HG03097 (cell line): ENCODE results near the gene ALDH7A1.

ENCODE experiments used
- ATAC-seq: cut with Tn5 transposase; IDR thresholded peaks from one replicate; pipeline ENCODE4 v1.9.1; 2021; ENCODE audit not compliant: unreplicated experiment, low FRiP score

ALDH7A1 gene

DNA sequence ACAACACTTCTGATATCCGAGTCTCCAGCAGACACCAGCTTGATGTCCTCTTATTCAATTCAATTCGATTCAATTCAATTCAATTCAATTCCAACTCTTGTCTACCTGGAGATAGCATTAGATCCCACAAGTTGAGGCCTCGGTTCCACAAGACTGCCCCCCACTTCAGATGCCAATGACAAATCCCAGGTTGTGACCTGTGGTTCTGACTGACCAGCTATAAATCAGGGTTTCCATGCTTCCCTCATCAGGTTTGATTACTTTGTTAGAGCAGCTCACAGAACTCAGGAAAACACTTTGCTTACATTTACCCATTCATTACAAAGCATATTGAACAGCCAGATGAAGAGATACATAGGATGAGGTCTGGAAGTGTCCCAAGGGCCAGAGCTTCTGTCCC, 82.6 kb downstream of the ALDH7A1 start:
- no peak for ATAC-seq

DNA sequence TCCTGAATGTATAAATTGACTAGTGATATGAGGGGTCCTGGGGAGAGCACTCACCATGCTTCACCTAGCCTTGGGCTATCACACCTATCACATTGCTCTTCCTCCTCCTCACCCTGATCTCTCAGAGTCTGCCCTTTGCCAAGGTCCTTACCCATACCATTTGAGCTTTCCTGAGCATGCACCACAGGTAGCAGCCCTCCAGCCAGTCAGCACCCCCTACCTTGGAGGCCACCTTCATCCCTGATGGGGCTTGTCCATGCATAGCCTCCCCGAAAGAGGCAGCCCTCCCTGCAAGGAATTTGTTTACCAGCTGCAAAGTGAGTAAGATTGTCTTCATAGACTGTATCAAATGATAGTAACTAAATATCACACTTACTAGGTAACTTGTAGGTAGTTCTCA, 83.1 kb downstream of the ALDH7A1 start:
- ATAC-seq, result no peak

DNA sequence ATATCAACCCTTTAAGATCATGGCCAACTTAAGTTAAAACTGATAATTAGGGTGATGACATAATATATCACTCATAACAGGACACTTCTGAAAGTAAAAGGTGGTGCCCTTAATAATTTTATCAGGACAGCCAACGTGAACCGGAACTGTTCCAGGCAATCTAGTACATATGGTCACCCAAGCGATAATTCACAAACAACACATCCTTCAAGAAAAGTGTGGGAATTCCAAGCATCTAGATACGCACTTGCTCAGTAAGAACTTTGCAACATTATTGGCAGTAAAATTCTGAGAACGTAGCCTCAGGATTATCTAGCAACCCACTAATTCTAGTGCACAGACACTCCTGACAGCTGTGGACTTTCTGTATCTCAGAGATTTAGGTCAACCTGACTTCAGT, 85.7 kb downstream of the ALDH7A1 start:
- ATAC-seq, result no peak

DNA sequence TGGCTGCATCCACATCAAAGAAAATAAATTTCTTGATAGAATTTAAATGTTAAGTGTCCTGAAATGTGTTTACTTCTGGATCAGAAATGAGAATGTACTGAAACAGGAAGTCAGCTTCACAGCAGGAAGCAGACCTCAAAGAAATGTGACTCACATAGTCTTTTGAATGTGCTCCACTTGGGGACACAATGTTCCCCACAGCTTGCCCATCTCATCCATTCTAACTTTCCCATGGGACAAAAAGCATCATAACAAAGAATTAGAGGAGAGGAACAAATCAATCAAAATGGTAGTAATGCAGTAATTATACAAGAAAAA, 86.1 kb downstream of the ALDH7A1 start:
- no peak for ATAC-seq

DNA sequence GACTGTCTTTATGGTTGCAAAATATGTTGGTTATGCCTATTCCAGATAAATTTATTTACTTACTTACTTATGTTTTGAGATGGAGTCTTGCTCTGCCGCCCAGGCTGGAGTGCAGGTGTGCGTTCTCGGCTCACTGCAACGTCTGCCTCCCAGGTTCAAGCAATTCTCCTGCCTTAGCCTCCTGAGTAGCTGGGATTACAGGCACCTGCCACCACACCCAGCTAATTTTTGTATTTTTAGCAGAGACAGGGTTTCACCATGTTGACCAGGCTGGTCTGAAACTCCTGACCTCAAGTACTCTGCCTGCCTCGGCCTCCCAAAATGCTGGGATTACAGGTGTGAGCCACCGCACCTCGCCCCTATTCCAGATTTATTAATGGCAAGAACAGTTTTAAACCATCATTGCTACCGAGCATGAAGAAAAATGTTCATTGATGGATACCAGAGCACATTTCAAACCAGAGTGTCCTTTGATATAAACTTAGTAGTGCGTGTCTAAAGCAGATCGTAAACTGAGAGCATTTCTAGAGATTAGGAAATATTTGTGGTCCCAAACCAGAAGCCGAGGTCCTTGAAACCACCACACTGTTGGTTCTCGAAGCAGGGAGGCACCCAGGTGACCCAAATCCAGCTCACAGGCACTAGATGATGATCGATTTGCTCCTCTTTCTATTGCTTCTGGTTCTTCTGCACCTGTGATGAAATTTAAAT, 86.6 kb downstream of the ALDH7A1 start:
- ATAC-seq, result no peak

DNA sequence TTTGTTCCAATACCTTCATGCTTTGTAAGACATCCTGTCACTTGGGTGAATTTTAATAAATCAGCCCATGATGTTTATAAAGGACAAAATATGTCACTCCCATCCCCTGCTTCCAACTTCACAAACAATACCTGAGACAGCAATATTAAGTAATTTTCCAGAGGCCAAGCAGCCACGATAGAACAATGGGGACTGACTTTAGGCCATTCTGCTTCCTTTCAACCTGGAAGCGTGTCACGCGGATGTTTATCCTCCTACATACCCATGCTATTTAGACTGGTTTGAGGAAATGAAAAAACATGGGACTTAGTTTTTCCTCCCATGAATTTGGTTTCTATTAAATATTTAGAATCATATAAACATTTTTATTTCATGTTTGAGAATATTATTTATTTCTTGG, 88.9 kb downstream of the ALDH7A1 start:
- ATAC-seq, result no peak

DNA sequence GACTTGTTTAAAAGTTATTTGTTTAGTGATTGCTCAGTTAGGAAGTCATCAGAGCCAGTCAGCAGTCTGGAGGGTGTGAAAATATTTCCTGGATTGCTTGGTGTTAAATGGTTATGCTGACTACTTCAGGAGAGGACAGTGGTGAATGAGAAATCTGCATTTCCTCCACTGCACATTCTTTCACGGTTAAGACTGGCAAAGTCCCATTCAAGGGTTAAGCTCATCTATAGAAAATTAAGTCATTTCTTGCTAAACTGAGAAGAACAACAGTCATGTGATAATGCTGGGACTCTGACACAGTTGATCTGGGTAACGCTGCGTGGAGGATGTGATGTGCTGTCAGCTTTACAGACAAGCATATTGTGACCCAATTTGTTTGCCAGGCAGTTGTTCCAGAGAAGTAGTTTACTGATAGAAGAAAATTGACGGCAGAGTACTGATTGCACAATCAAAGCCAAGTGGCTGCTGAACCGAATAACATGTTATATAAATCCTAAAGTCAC, 91.4 kb downstream of the ALDH7A1 start:
- ATAC-seq, result no peak

DNA sequence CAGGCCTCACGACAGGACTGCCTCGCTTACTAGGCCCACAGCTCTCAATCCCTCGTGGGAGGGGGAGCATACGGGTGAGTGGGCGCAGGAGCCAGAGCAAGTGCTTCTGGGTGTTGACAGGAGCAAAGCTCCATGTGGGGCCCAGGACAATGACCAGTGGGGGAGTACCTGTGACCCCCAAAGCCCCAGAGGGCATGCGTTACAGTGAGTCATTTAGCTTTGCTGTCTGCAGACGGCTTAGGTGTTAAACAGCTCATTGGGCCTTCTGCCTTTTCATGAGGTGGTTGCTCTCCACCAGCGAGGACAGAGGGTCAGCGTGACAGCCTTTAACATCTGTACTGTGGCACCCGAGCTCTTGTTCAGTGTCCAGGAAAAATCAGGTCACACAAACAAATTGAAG, 93.6 kb downstream of the ALDH7A1 start:
- no peak for ATAC-seq

DNA sequence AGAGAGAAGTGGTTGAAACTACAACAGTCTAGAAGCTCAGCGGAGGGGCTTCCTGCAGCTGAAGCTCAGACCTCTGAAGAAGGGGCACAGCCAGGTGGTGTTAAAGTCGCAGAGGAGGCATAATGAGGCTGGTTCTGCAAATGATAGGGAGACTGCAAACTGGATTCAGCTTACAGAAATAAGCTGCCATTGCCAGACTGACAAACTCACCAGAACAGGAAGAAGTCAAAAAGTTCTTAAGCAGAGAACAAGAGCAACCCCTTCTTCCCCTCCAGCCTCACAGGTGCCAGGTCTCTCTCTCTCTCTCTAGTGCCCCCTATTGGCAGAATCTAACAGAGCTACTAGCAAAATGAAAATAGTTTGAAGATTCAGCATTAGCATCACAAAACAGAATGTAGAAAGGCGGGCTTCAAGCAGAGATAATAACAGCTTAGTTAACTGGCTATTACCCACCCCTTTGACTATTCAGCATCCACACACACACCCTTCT, 95.1 kb downstream of the ALDH7A1 start:
- peak; percentile 60 for ATAC-seq

DNA sequence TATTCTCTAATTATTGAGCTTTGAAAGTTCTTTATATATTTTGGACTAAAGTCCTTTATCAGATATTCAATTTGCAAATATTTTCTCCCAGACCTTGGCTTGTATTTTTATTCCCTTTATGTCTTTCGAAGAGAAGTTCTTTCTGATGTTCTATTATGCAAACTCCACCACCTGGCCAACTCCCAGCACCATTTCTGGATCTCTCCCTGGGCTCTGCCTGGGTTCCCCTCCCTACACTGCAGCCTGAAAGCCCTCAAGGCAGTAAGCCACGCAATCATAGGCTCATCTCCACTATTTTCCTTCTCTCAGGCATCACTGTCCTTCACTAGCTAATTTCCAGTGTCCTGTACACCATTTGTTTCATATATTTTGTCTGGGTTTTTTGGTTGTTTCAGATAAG, 95.7 kb downstream of the ALDH7A1 start:
- ATAC-seq, result no peak

DNA sequence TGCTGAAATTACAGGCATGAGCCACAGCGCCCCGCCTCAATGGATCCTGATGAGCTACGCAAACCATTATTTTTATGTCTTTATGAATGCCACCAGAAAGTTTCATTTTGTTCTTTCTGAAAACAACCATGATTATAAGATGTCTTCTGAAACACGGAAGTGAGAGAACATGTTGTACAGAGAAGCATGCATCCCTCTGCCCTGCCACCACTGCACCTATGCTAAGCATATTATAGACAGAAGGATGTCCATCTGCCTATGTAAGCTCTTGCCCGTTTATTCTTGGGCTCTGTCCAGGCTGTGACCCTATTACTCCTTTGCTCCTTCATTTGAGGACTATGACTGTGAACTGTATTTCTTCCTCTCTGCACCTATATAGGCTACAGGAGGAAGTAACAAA, 97.5 kb downstream of the ALDH7A1 start:
- ATAC-seq, result no peak

DNA sequence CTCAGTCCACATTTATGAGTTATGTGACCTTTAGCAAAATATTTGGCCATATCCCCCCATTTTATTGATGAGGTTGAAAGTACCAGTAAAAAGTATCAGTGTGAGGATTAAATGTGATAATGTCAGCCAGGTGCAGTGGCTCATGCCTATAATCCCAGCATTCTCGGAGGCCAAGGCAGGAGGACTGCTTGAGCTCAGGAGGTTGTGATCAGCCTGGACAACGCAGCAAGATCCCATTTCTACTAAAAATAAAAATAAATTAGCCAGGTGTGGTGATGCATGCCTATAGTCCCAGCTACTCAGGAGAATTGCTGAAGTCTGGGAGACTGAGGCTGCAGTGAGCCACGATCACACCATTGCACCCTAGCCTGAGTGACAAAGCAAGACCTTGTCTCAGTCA, 100.6 kb downstream of the ALDH7A1 start:
- no peak for ATAC-seq

DNA sequence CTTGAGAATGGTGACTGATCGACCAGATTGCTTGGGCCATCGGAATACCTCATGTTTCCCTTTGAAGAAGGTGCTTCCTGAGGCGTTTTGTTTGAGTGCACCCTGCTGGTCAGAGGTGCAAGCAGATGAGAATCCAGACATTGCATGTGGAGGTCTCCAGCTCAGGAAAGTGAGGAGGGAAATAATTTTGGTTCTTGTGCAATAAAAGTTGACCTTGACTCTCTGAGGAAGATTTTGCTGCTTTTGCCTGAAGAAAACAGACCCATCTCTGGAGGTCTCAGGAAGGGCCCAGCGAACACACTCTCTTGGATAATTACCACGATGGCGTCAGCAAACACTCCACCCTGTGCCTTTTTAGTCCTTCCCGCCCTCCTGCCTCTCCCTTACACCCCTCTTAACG, 102.1 kb downstream of the ALDH7A1 start:
- no peak for ATAC-seq

DNA sequence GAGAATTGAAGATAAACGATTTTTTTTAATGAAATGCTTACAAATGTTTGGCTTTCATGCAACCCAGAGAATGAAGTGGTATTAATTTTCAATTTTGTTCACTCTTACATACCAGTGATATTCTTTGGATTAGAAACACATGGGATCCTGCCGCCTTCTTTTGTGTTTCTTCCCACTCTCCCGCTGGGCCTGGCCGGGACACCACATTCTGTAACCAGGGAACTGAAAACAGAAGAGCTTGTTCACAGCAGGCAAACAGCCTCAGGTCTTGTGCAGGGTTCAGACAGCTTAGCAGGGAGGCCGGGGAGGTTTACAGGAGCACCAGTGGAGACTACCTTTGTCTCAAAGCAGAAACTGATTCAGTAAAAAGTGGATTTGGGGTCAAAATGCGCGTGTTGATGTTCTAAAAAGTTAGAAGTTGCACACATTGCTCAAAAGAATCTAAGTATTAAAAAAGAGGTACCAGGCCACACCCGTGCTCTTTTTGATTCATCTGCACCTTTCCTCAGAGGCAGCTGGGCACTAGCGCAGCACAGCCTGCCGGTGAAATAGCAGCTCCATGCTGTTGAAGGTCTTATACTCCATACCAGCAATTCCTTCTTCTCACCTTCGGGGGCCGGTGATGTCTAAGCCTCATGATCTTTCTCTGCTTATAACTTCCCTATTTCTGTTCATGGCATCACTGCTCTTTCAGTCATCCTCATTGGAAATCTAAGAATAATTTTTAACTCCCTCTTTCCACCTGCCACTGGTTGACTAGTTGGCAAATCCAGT, 104.7 kb downstream of the ALDH7A1 start:
- ATAC-seq, result no peak

DNA sequence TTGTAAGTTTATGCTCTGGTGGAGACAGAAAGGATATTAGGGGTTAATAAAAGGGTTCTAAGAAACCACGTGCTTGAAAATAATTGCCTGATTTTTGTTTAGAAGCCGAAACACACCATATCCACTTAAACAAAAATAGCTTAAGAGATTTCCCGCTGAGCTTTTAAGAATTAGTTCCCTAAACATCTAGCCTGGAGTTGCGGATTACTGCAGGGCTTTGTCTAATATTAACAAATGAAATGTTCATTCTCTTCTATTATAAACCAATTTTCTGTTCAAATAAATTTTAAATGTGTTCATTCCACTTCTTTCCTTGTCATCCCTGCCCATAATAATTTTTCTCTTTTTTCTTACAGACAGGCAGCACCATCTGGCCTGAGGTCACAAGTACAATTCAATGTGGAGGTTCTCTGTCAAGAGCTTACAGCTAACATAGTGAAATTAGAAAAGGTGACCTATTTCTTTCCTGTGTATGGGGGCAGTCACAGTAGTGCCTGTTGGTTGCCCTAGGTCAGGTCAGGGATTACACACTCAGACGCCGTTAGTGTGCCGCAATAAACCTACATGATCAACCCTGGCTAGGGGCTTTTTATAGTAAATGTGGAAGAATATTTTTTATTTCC, 106.5 kb downstream of the ALDH7A1 start:
- no peak for ATAC-seq

DNA sequence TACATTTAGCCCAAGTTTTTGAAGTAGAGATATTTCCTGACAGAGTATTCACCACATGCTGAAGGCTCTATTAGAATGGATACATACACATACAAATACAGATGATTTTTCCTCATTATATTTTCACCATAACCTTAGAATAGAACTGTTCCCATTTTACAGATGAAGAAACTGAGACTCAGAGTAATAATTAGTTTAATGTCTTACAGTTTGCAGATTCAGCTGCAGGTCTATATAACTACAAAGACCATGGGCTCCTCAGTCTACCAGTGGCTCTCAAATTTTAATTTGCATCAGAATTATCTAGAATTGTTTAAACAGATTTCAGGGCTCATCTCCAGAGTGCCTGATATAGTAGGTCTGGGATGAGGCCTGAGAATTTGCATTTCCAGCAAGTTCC, 107.4 kb downstream of the ALDH7A1 start:
- no peak for ATAC-seq

DNA sequence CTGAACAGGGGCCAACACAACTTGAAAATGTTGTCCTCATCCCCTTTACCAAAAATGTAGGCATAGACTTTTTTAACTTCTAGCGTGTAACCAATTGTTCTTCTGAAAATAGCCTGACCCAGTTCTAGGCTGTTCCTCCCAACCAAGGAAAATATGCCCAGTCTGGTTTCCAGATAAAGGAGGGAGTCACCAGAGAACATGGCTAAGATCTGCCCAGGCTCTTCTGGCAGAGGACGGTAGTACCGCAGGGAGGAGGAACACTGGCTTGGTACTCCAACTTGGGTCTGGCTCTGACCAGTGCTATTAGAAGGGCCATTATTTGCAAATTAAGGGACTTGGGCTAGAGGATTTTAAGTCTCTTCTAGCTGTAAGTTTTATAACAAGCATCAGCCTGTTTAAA, 108.7 kb downstream of the ALDH7A1 start:
- no peak for ATAC-seq

DNA sequence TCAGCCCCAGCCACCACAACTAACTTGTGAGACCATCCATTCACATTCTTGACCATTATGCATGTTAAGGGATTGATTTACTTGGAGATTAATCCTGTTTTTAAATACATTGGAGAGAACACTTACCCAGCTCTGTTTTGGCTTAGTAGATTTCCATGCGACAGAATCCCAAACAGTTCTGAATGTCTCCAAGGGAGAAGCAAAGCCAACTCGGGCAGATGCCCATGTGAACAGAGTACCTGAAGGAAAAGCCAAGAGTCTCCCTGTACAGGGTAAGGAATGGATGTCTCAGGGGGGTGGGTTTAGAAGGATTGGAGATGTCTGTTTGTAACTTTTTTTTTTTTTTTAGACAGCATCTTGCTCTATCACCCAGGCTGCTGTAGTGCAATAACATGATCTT, 110.8 kb downstream of the ALDH7A1 start:
- no peak for ATAC-seq

DNA sequence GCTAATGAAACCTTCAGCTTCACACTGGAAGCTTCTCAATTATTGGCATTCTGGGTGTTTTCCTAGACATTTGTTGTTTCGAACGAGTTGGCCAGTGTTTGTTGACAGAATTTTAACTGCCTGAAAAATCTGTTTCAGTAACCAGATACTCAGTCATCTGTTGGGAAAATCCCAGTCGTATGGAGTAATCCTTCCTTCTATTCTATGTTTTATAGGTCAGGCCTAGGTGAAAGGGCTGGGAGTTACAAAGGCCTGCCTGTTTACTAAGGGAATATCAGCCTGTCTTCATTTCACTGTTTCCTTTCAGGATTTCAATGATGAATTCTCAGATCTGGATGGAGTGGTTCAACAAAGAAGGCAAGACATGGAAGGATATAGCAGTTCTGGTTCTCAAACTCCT, 111.9 kb downstream of the ALDH7A1 start:
- no peak for ATAC-seq

DNA sequence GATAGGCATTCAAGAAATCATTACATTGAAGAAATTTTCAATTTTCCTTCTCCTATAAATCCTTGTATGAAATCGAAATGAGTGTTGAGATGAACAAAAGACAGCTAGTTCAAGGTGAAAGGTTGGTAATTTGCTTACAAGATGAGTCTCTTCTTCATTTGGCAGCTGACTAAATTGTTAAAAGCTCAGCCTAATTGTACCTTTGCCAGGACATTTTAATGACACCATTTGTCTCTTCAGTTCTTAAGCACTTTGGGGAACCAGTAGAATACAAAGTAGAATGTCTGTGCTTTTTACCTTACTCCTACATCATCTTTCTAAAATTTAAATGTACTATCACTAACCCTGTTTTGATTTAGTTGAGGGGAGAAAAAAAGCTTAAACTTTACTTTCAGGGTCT, 112.4 kb downstream of the ALDH7A1 start:
- no peak for ATAC-seq

DNA sequence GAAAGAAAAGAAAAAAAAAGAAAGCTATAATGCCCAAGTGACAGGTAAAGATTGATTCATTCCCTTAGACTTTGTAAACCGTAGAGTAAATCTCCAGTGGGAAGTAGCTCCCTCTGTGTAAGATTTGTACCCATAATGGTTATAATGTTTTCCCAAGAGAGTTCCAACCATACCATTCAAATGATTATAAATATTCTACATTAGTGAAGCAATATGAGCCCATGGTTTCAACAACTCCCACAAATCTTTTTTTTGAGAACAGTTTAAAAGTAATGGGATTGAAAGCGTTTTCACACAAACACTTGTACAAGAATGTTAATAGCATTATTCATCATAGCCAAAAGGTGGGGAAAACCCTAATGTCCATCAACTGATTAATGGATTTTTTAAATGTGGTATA, 113.8 kb downstream of the ALDH7A1 start:
- no peak for ATAC-seq
